NCI-H1417 (cell line): ENCODE measurements around the gene DCAF8L2.
"Not testable (repeated sequence)": the region's sequence is repeated elsewhere in the genome, so short reads cannot be mapped to it uniquely, and the experiment has no call there.

Source experiments
- DNase-seq, 3 experiments: peaks; one replicate each; lab custom pipeline; 2025; lab: John Stamatoyannopoulos, UW

DCAF8L2 gene

DNA sequence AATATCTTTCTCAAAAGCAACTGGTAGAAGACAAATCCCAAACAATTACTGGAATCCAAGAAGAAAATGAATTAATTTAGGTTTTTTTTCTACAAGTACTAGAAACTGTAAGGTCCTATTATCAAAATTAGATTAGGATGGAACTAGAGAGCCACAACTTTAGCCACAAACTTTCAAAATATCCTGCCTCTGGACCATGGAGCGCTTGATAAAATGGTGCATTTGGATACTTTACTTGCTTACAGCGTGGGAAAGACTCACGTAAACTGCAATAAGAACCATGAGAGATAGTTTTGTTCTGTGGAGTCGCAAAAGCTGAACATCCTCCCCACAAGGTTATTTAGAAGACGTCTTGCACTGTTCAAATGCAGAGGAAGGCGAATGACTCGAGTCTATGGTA, at the start of gene DCAF8L2:
Gene DCAF8L2, plus strand, starts transcription at position 301 of the 400 bp plus-strand sequence. CDS start 156,552 bp downstream, outside the sequence.
- no peak for DNase-seq

DNA sequence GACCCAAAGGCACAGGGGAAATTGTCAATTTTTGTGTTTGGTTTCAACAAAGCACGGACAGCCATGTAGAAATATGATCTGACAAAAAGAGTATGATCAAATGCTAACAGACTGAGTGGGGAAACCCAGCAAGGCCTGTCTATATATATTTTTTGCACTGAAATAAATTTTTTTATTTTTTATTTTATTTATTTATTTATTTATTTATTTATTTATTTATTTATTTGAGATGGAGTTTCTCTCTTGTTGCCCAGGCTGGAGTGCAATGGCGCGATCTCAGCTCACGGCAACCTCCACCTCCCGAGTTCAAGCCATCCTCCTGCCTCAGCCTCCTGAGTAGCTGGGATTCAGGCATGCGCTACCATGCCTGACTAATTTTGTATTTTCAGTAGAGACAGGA, 49.0 kb upstream of the DCAF8L2 start:
- DNase-seq: not testable (repeated sequence)

DNA sequence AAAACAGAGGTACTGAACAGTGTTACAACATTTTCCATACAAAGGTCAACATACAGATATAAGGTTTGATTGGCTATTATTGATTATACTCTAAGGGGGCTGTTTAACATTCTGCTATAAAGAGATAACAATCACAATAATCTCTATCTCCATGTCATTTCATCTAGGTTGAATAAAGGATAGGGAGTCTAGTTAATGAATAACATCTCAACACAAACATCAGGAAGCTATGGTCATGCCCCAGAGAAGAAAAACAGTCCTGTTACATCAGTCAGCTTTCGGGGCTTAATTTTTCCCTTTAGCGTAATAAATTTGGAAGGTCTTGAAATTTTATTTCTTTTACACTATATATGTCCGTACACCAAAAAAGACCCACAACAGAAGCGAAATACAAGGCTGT, 41.5 kb upstream of the DCAF8L2 start:
- DNase-seq: no peak

DNA sequence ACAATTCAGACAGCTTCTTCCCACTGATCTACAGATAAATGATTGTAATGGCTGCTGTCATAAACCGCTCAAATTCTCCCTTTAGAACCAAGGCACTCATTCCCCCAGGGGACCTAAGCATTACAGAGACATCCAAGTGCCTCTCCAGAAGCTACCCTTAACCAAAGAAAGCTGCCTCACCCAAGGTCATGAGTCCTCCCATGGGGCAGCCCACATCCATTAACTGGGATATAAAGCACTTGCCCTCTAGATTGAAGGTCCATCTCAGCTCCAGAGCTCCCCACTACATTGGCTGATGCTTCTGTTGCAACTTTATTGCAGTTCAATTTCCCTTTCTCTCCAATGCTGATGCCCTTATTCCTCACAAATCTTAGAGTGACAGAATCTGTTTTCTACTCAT, 40.5 kb upstream of the DCAF8L2 start:
- peak in 1 of 3 experiments; percentile 5 for DNase-seq

DNA sequence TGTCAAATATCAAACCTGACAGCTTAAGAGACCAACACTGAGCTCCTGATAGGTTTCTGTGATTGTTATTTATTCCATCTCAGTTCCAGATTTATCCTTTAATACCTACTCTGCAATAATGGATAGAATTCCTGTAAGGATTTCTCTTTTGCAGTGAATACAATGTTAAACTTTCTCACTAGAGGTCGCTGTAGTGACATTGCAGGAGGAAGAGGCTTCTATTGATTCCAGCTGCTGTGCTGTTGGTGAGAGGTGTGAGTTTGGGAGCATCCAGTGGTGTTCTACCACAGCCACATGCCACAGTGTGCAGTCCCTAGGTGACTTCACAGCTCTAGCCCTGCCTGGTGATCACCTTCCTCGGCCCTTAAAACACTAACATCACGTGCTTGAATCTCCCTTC, 34.6 kb upstream of the DCAF8L2 start:
- DNase-seq: peak in 2 of 3 experiments; percentile 20 to 51

DNA sequence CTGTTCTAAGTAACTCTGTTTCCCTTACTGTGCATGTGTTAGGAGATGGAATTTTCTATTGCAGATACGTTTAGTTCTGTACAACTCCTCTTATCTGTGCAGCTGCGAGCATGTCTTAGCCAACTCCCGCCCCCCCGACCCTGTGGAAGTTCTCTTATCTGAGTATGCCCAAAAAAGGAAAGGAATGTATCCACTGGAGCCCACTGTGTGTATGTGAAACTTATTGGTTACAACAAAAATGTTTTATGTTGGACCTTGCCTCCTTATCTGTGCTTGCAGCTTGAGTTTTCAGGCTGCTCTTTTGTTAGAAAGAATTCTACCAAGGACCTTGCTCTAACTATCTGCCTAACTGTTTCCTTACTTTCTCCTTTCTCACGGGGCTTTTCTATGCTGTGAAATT, 24.2 kb upstream of the DCAF8L2 start:
- DNase-seq: no peak

DNA sequence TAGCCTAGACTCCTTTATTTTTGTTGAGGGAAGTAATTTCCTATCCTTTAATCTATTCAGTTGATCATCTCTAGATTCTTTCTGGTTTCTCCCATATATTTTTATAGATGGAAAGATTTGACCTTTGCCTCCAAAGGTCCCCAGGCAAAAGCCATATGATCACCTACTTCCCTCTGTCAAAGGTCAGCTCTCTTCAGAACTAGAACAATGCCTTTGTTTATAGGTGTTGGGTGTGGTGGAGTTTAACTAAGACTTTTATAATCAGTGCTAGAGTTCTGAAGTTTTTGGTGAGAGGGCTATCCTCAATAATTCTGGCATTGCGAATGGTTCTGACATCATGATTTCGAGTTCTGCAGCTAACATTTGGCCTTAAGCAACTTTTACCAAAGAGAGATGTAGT, 19.0 kb upstream of the DCAF8L2 start:
- DNase-seq: no peak

DNA sequence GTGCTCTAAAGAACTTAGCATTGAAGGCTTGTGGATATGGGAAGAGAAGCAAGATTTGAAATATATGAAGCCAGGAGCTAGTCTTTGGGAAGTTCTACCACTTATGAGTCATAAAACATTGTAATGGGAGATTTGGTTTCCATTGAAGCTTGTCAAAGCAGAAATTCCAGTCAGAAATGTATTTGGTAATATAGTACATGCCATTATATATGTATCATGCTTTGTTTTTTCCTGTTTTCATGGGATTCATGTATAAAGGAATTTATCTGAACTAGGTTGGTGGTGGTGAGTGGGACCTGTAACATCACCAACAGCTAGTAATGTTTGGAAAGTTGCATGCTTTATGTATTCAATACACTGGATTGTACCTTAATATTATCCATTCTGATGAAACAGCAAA, 14.6 kb upstream of the DCAF8L2 start:
- DNase-seq: no peak

DNA sequence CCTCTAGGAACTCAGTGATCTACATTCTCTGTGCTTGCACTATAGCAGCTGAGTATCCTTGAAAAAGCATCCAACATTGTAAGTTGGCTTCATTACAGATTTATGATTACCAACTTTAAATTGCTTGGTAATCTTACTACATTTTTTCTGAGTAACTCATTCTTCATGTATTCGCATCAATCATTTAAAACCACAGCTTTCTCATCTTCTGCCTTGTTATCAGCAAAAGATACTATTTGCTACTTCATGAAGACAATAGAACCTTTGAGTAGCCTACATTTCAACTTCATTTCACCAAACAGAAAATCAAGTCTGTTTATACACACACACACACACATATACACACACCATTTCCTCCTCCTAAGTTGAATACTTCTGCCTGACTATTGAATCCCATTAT, 6.2 kb upstream of the DCAF8L2 start:
- DNase-seq: no peak

DNA sequence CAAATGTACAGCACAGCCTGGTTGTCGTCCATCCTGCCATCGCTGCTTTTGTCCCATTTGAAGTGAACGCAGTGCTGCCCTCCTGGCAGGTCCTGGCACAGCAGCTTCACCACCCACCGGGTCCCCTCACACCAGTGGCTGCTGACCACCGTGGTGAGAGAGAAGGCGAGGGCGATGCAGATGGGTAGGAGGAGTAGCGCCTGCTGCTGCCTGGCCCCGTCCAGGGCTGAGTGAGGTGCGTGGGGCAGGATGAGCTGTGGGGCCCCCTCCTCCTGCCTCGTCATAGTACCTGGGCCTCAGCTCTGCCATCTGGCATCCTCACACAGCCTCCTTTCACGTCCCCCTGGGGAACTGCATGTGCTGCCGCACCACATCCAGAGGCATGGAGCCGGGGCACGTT, 1.8 kb downstream of the DCAF8L2 start:
- no peak for DNase-seq

DNA sequence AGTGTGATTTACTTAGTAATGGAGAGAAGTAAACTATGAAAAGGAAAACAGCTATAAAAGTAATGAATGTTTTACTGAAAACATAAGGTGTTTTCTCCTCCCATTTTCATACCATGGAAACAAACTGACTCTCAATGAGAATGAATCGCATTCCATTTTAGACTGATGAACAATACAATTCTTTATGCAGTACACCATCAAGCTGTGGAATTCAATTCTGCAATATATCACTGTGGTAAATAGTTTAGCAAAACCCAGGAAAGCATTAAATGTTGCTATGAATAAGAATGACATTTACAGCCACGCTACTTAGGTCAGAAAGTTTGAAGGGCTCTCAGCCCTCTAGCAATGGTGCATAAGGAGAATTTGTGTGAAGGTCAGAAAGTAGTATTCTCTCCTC, 7.4 kb downstream of the DCAF8L2 start:
- DNase-seq: no peak

DNA sequence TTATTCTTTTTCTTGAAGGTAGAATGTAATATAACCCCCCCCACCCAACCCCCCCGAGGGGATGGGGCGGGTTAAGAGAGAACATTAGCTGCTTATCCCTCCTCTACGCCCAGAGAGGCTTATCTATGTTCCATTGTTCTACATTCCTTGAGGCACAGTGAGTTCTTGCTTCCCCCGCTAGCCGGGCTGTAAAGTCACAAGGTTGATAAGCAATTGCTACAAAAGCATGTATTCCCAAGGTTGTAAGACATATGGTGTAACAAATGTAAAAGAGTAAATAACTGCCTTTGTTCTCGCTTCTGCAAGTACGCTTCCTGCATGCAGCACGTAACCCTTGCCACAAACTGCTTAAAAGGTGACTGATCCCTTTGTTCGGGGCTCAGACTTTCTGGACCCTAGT, 8.2 kb downstream of the DCAF8L2 start:
- DNase-seq: no peak

DNA sequence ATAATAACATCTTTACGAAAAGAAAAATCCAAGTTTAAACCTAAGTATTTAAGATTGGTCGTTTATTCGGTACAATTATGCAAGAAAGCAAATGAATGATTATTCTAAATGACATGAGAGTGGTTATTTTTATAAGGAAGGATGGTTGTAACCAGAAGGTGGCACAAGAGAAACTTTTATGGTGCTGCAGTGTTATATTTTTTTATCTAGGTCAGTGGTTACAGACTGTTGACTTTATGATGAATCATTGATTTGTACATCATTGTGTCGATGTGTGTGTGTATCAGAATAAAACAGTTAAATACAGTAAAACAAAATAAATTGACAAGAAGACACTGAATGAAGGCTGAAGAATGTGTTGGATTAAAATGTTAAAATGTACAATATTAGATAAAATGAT, 9.8 kb downstream of the DCAF8L2 start:
- DNase-seq: no peak

DNA sequence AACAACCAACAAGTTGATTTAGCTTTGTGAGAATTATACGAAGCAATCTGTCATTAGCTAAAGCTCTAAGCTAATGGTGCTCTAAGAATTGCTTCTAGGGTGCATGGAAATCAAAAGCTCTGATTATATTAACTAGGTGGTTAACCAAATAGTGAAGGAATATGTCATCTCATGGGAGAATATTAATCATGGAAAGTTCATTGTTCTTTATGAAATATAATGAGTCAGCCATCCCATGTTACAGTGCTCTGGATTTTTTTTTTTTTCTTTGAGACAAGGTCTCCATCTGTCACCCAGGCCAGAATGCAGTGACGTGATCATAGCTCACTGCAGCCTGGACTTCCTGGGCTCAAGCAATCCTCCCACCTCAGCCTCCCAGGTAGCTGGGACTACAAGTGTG, 10.5 kb downstream of the DCAF8L2 start:
- DNase-seq: no peak

DNA sequence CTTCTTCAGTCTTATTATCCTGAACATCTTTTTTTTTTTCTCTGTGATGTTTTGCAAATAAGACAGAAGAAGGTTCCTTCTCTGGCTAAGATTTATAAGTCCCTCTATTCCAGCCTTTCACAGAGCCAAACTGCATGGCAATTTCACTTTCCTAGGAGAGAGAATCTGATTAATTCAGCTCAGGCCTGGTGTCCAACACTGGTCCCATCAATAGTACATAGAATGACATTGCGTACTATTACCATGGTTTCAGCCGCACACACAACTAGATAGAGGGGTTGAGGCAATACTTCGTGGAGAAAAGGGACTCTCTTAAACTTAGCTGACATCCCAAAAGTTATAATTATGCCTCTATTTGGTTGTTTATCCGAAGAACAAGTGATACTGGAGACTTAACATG, 18.5 kb downstream of the DCAF8L2 start:
- no peak for DNase-seq

DNA sequence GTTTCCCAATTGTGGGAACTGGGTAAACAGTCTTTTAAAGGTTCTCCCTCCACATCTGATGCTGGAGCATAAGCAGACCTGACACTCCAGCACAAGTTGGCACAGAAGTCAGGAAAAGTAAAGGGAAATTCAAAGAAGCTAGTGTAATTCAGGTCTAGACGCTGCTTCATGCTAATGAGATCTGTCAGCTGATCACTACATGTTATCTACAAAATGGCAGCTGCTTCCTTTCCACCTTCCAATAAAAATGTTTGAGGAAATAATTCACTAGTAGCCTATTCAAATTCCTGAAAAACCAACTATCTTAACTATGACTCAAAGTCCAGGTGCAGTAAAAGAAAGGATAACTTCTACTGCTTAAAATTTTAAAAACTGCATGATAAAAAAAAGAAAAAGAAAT, 29.3 kb downstream of the DCAF8L2 start:
- DNase-seq: no peak

DNA sequence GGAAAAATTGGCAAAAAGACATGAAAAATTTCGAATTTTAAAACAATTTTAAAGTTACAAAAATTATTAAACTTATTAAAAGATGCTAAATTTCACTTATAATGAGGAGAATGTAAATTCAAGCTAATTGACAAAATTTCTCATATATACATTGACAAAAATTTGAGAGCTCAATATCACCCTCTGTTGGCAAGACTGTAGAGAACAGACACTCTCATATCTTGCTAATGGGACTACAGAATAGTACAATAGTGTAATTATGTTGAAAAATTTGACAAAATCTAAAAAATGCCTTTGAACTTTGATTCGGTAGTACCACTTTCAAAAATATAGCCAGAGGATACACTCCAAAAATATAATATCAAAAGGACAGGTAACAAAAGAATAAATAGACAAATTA, 29.8 kb downstream of the DCAF8L2 start:
- DNase-seq: peak; percentile 6 to 58 (median 17)

DNA sequence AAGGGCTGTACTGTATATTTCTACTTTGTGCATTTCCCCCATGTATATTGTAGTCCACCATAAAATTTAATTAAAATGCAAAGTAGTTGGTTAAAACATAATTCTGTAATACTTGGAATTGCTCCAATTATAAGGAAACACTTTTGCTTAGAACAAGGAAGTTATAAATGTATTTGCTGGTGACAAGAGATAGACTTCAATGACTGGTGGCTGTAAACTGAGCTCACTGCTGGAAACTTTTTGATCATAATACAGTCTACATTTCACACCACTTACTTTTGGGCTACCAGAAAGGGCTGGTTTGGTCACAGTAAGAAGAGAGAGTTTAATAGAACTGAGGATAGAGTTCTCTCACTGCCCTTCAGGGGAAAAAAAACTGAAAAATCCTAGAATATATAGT, 32.7 kb downstream of the DCAF8L2 start:
- DNase-seq: no peak

DNA sequence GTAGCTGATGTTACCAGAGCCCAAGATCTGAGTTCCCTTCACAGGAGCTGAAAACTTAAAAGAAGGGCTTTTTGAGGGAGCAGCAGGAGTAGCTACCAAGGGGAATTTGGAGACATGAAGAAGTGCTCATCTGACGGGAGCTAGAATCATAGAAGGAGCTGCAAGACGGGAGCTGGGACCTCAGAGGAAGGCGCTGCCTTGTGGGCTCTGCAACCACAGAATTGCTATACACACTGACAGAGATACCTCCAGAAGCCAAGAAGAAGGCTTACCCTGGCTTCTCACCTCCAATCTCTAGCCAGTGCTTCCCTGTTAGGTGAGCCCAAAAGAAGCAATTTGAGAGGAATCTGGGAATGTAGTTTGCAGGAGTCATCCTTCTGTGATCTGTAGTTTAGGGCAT, 35.9 kb downstream of the DCAF8L2 start:
- DNase-seq: no peak

DNA sequence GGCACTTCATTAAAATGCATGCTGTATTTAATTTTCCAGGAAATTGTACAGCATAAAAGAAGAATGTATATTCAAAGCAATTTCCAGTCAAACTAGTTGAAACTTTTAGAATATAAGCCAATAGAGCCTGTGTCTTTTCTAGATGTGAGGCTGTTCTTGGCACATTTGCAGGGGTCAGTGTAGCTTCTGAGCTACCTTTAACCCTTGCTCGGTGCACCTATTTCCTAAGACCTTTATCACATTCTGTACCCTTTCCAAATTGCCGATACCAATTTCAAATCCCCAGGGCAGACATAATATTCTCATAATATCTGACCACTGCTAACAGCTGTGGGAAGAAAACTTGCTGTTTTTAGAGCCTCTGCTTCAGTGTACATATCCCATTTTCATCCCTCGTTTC, 43.2 kb downstream of the DCAF8L2 start:
- no peak for DNase-seq

DNA sequence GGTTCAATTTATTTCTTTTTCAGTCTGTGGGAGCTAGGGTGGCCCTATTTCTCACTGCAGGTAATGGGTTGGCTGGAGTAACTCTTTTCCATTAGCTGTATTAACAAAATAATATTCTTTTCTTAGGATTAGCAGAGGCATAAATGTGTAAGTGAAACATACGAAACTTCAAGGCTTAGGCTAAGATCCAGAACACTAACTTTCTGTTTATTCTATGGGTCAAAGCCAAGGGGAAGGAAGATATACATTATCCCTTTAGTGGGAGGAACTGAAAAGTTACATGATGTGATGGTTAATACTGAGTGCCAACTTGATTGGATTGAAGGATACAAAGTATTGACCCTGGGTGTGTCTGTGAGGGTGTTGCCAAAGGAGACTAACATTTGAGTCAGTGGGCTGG, 66.4 kb downstream of the DCAF8L2 start:
- no peak for DNase-seq

DNA sequence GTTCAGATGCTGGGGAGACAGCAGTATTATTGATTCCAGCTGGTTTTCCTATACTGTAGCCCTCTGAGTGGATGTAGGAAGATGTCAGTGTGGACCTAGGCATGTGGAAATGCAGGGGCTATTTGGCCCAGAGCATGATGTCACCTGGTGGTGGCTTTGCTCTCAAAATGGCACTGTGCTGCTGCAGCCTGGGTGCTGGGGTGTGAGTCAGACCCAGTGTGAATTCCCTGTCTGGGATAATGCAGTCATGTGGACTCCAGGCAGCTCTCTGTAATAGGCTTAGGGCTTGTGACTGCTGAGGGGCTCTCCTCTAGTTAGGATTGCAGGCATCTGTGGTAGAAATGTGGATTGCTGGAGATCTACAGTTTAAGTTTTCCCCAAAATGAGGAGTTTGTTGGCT, 70.7 kb downstream of the DCAF8L2 start:
- no peak for DNase-seq

DNA sequence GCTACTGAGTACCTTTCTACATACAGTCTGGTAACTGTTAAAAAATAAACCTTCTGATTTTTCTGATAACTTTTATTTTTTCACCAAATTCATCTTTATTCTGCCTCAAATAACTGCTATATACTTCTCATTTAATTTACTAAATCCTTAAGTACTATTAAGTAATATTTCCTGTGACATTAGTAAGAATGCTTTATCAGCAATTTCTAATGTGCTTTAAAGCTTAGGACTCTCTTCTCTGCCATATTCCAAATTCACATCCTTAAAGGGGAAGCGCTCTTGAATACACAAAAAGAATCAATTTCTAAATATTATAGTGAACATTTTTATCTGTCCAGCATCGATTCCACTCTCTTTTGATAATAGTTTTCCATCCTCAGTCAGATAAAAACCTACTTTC, 81.1 kb downstream of the DCAF8L2 start:
- no peak for DNase-seq

DNA sequence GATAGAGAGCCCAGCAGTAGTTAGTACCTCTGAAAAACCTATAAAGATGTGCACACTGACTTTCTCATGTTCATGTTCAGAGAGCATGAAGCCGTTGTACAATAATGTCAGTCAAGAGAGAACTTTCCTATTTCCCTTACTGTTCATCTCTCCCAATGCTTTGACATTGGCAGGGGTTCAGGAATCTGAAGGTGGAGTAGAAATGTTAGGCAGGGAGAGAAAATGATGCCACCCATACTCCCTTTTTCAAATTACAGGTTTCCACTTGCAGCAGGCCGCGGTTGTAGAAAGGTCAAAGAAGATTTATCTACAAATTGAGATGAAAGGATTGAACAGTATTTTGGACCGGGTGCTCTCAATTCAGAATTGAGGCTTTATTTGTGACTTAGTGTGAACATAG, 84.3 kb downstream of the DCAF8L2 start:
- no peak for DNase-seq

DNA sequence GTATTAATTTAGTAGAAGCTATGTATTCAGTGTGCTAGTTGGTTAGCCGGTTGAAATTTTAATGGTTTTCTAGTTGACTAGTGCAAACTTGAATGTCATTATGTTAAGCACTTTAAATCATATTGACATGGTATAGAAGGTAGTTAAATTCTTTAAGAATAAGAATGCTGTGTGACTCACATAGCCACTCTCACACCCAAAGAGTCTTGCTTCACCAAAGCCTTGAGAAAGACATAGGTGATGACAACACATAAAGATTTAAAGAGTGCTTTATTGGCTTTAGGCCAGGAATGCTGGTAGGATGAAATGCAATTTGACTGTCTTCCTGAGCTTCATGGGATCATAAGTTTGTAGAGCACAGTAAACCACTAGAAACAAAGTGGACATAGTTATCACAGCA, 85.3 kb downstream of the DCAF8L2 start:
- peak in 2 of 3 experiments; percentile 24 to 25 for DNase-seq
